ENCODE results near the gene ANKRD10.

- no peak for TF ChIP-seq POLR2AphosphoS5 (IDR thresholded peaks at IDR 0.05)
- no peak for TF ChIP-seq CTCF (IDR thresholded peaks at IDR 0.05)
- TF ChIP-seq POLR2A (IDR thresholded peaks at IDR 0.05): no peak
- TF ChIP-seq EP300 (IDR thresholded peaks at IDR 0.05): no peak
Measured at GRCh38 chr13:110872034-110872767, 42.7 kb downstream of the ANKRD10 start.
